ENCODE data around the gene SLC22A12.

SLC22A12 gene

GRCh38 chr11:64546176-64546575 is 44.8 kb upstream of the SLC22A12 start:
- no peak for DNase-seq (ENCODE audit: extremely low read depth, insufficient read length)
- Histone ChIP-seq H3K27me3 (replicated peaks; ENCODE audit: control insufficient read depth, insufficient read depth, low read length) (no peaks in the 10 kb centered on the region; the same call in none of the 2 replicates), H3K36me3 (ENCODE audit: control insufficient read depth, insufficient read depth, low read length) (no peaks in the 10 kb centered on the region), H3K4me3 (replicated peaks; ENCODE audit: low read depth, low read length) (no peak overlapping the region)
- TF ChIP-seq, protein P1, sequence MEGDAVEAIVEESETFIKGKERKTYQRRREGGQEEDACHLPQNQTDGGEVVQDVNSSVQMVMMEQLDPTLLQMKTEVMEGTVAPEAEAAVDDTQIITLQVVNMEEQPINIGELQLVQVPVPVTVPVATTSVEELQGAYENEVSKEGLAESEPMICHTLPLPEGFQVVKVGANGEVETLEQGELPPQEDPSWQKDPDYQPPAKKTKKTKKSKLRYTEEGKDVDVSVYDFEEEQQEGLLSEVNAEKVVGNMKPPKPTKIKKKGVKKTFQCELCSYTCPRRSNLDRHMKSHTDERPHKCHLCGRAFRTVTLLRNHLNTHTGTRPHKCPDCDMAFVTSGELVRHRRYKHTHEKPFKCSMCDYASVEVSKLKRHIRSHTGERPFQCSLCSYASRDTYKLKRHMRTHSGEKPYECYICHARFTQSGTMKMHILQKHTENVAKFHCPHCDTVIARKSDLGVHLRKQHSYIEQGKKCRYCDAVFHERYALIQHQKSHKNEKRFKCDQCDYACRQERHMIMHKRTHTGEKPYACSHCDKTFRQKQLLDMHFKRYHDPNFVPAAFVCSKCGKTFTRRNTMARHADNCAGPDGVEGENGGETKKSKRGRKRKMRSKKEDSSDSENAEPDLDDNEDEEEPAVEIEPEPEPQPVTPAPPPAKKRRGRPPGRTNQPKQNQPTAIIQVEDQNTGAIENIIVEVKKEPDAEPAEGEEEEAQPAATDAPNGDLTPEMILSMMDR (IDR thresholded peaks at IDR 0.05; ENCODE audit: insufficient read depth, low read length, poor library complexity, severe bottlenecking) = no peak

DNA sequence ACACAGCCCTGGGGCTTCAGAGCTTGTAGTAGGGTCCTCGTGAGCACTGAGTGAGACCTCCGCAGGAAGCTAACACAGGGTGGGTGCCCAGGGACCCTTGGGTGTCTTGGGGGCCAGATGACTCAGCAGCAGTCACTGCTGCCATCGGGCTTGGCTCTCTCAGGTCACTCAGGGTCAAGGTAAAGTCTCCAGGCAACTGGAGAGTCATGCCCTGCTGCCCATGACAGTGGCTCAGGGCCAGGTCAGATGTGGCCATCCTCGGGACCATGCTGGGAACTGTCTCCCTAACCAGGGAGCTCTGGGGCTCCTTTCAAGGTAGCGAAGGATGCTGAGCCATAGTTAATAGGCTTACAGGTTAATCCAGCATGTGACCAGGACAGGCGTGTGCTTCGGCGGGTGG is 44.4 kb upstream of the SLC22A12 start:
- TF ChIP-seq, protein P1 (IDR thresholded peaks at IDR 0.05; ENCODE audit: insufficient read depth, low read length, poor library complexity, severe bottlenecking) = no peak
- Histone ChIP-seq H3K36me3 (ENCODE audit: control insufficient read depth, insufficient read depth, low read length) (no peaks in the 10 kb centered on the region), H3K4me3 (replicated peaks; ENCODE audit: low read depth, low read length) (no peak overlapping the region), H3K27me3 (replicated peaks; ENCODE audit: control insufficient read depth, insufficient read depth, low read length) (no peaks in the 10 kb centered on the region; the same call in none of the 2 replicates)
- DNase-seq (ENCODE audit: extremely low read depth, insufficient read length) = no peak

DNA sequence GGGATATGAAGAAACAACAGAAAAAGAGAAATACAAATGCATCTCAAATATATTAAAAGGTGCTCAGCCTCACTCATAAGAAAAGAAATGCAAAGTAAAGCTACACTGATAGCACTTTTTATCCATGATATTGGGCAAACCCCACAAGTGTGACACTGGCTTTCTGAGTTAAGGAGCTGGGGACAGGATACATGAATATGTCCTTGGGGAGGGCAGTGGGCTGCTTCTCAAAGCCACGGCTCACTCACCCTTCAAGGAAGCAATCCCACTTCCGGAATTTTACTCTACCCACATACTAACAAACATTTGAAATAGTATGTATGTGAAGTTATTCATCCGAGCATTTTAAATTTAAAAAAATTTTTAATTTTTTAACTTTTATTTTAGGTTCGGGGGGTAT is 41.1 kb upstream of the SLC22A12 start:
- TF ChIP-seq, protein P1 (IDR thresholded peaks at IDR 0.05; ENCODE audit: insufficient read depth, low read length, poor library complexity, severe bottlenecking) = no peak
- no peak overlapping the region for H3K4me3 ChIP-seq (replicated peaks; ENCODE audit: low read depth, low read length)
- DNase-seq (ENCODE audit: extremely low read depth, insufficient read length) = no peak
- no peaks in the 10 kb centered on the region for H3K36me3 ChIP-seq (ENCODE audit: control insufficient read depth, insufficient read depth, low read length)
- peaks cover 2% of the 10 kb centered on the region; the same call in 1 of the 2 replicates for H3K27me3 ChIP-seq (replicated peaks; ENCODE audit: control insufficient read depth, insufficient read depth, low read length)

DNA sequence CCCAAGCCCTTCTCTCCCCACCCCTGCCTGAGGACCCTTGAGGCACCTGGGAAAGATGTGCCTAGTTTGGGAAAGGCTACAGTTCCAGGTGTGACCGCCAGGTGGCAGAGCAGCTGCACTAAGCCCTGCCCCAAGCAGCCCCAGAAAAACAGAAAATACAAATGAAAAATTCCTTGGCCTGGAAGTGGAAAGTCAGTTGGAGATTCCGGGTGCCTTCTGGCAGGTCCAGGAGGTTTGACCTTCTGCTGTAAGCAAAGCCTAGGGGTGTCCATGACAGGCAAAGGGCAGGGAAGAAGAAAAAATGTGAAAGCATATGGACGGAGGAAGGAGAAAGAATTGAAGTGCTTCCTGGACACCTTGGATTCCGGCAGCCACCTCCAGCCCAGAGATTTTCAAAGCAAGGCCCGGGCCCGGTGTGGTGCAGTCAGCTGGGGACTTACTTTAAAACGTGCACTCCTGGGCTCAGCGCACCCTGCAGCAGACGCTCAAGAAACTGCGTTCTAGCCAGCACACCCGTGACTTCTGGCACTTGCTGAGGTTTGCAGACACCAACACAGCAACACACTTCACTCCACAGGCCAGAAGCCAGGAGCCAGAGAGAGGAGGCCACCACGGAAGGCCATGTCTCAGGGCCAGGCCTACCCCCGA is 37.3 kb upstream of the SLC22A12 start:
- Histone ChIP-seq H3K27me3 (replicated peaks; ENCODE audit: control insufficient read depth, insufficient read depth, low read length) (peaks cover 2% of the 10 kb centered on the region; the same call in 1 of the 2 replicates), H3K36me3 (ENCODE audit: control insufficient read depth, insufficient read depth, low read length) (no peaks in the 10 kb centered on the region), H3K4me3 (replicated peaks; ENCODE audit: low read depth, low read length) (no peak overlapping the region)
- no peak for DNase-seq (ENCODE audit: extremely low read depth, insufficient read length)
- TF ChIP-seq, protein P1 (IDR thresholded peaks at IDR 0.05; ENCODE audit: insufficient read depth, low read length, poor library complexity, severe bottlenecking) = peak; percentile 95

DNA sequence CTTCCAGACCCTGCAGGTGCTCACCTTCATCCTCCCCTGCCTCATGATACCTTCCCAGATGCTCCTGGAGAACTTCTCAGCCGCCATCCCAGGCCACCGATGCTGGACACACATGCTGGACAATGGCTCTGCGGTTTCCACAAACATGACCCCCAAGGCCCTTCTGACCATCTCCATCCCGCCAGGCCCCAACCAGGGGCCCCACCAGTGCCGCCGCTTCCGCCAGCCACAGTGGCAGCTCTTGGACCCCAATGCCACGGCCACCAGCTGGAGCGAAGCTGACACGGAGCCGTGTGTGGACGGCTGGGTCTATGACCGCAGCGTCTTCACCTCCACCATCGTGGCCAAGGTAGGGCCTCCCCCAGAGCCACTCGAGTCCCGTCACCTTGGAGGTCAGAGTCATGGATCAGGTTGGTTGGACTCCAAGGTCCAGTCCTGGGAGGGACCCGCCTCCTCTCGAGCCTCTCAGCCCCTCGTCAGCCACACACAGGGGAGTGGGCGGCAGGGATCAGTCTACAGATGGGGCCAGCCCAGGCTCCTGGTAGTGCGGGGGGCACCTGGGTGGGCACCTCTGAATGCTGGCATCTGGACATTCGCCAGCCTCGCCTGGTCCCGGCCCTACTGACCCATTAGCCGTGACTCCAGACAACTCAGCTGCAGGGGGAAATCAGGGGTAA is 34.8 kb upstream of the SLC22A12 start:
- Histone ChIP-seq H3K4me3 (replicated peaks; ENCODE audit: low read depth, low read length) (no peak overlapping the region), H3K27me3 (replicated peaks; ENCODE audit: control insufficient read depth, insufficient read depth, low read length) (peaks cover 2% of the 10 kb centered on the region; the same call in 1 of the 2 replicates), H3K36me3 (ENCODE audit: control insufficient read depth, insufficient read depth, low read length) (no peaks in the 10 kb centered on the region)
- DNase-seq (ENCODE audit: extremely low read depth, insufficient read length) = no peak
- TF ChIP-seq, protein P1 (IDR thresholded peaks at IDR 0.05; ENCODE audit: insufficient read depth, low read length, poor library complexity, severe bottlenecking) = no peak
